HG03097 (cell line): ENCODE data around the gene MAG.
"Not testable (repeated sequence)": the region's sequence is repeated elsewhere in the genome, so short reads cannot be mapped to it uniquely, and the experiment has no call there.

Experiments used
- ATAC-seq: cut with Tn5 transposase; IDR thresholded peaks from one replicate; pipeline ENCODE4 v1.9.1; 2021; ENCODE audit not compliant: unreplicated experiment, low FRiP score

Gene MAG

GRCh38 chr19:35279985-35280821 lies 11.8 kb upstream of the MAG start:
- ATAC-seq: no peak

GRCh38 chr19:35281303-35281702 lies 10.7 kb upstream of the MAG start:
- no peak for ATAC-seq

- ATAC-seq: no peak
Measured at GRCh38 chr19:35284153-35285094, 7.5 kb upstream of the MAG start.

DNA sequence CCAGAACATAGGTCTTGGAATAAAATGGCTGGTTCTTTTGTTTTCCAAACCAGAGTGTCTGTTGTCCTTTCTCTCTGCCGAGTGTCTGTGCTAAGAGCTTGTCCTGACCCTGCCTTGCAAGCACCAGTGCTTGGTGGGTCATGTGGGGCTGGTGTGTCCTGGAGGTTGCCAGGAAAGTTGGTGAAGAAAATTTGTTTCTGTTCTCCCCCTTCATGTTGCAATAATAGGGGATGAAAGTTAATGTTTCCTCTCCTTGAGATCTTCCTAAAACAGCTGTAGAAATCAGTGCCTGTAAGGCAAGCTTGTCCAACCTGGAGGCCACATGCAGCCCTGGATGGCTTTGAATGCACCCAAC lies 6.9 kb upstream of the MAG start:
- ATAC-seq: no peak

DNA sequence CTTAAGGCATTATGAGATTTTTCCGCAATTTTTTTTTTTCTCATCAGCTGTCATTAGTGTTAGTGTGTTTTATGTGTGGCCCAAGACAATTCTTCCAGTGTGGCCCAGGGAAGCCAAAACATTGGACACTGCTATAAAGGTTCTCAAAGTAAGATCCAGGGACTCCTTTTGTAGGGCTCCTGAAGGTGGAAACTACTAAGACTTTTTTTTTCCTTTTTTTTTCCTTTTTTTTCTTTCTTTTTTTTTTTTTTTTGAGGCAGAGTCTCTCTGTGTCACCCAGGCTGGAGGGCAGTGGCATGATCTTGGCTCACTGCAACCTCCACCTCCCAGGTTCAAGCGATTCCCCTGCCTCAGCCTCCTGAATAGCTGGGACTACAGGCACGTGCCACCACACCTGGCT lies 6.5 kb upstream of the MAG start:
- not testable (repeated sequence) for ATAC-seq

- ATAC-seq: not testable (repeated sequence)
Measured at GRCh38 chr19:35286101-35286500, 5.9 kb upstream of the MAG start.

- no peak for ATAC-seq
Measured at GRCh38 chr19:35287713-35288112, 4.2 kb upstream of the MAG start.

GRCh38 chr19:35288331-35288730 lies 3.6 kb upstream of the MAG start:
- ATAC-seq: no peak

- no peak for ATAC-seq
Measured at GRCh38 chr19:35288906-35289305, 3.1 kb upstream of the MAG start.

DNA sequence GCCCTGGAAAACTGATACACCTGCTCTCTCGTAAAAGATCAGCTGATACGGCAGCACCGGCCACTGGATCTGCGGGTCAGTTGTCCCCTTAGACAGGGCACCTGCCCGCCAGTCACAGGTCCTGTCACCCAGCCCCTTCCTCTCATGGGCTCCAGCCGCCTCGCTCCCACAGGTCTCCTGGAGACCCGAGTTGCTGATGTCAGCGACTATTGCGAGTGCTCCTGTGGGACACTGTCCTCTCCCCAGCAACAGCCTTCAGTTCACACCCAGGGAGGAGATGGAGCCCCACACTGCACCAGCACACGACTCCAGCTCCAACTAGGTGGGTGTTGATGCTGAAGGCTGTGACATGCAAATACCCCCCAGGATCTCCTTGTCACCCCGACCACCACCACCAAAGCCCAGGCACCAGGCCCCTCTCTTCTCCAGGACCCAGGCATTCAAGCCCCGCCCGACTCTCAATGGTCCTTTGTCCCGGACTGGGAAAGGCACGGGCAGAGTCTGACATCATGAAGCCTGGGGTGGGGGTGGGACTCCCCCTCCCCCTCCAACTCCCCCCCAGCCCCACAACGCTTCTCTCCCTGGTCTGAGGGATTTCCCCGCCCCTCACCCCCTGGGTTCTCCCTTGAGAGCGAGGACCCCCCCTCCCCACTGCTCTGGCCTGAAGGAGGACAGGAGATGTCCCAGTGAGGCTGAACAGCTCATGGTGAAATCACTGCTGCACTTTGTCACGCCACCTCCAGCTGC lies 1.4 kb upstream of the MAG start:
- ATAC-seq: no peak

DNA sequence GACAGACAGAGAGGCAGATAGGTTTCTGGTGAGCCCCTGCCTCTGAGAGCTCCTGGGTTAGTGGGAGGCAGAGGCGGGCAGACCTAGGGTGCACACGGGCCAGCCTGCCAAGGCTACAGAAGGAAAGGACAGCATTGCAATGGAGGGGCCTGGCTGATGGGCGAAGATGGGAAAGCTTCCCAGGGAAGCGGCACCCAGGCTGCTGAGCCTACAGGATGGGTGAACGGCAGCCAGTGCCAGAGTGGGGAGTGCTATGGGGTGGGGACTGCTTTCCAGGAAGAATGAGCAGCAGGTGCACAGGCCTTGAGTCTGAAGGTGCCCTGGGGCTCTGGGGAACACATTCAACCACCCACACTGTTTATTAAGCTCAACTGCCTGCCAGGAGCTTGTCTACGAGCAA lies 702 bp upstream of the MAG start:
- ATAC-seq: no peak

- ATAC-seq: no peak
Measured at GRCh38 chr19:35292421-35293362, 731 bp downstream of the MAG start.

DNA sequence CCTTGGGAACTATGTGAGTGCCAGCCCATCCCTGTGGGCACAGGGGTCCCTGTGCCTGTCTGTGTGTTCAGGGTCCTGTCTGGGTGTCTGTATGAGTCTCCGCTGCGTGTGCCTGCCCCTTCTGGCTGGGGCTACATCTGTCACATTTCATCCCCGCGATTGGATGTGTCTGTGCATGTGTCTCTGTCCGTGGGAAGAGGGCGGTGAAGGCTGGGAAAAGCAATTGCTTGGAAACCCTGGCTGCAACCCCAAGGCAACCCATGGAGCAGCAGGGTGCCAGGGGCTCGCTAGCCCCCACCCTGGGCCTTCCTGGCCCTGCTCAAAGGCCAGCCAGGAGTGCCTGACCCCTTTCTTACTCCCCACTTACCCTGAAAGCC lies 1.4 kb downstream of the MAG start:
- ATAC-seq: no peak

DNA sequence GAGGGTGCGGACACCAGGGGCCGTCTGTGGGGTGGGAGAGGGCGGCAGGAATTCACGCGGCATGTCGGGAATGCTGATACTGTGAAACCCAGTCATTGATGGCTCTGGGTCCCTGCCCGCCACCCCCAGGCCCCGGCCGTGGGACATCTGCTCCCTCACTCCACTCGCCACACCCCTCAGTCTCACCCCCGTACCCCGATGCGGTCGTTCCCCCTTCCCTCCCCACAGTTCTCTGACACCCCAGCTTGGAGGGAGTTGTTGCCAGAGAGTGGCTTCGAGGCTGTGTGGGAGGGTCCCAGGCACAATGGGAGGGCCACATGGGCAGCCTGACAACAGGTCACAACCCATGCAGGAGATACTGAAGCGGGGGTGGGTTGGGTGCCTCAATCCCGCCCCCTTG lies 1.8 kb downstream of the MAG start:
- no peak for ATAC-seq

- no peak for ATAC-seq
Measured at GRCh38 chr19:35294328-35294727, 2.4 kb downstream of the MAG start.

- no peak for ATAC-seq
Measured at GRCh38 chr19:35294859-35295791, 3.2 kb downstream of the MAG start.

- ATAC-seq: no peak
Measured at GRCh38 chr19:35295792-35296462, 4.0 kb downstream of the MAG start.
